Calu3 (cell line): ENCODE data around the gene CUEDC1. TPM values are rescaled to one million over a fixed set of nuclear protein-coding genes. Genes with fewer than 3 reads are reported as not detected.
A peak's percentile ranks its signal among the peaks of the same experiment; 100 is the strongest.

Experiments used
- BruUV-seq: library from RNA; stranded (reverse); fragments of 400-500 nt; replicated peaks from 2 replicates; lab custom pipeline; 2021; lab: Mats Ljungman, UMichigan
- CTCF ChIA-PET: fragments of 300-600 bp; sonication (Branson Sonifier 250); formaldehyde crosslinking; loops from one replicate; lab custom pipeline; 2022; ENCODE audit warnings: antibody characterized with exemption; lab: Charles Lee
- DNase-seq: peaks from one replicate; pipeline ENCODE4 v3.0.0; 2022
- H3K27ac Mint-ChIP-seq: one replicate; pipeline ENCODE4 v1.8.0; 2022; ENCODE audit warnings: mixed read lengths; ENCODE audit not compliant: unreplicated experiment
- H3K27me3 Mint-ChIP-seq: one replicate; pipeline ENCODE4 v1.8.0; 2022; ENCODE audit warnings: mixed read lengths; ENCODE audit not compliant: unreplicated experiment
- H3K36me3 Mint-ChIP-seq: one replicate; pipeline ENCODE4 v1.8.0; 2022; ENCODE audit warnings: mild to moderate bottlenecking, moderate library complexity, mixed read lengths; ENCODE audit not compliant: insufficient read depth, unreplicated experiment
- H3K4me1 Mint-ChIP-seq: one replicate; pipeline ENCODE4 v1.8.0; 2022; ENCODE audit warnings: mild to moderate bottlenecking, low read depth, mixed read lengths; ENCODE audit not compliant: unreplicated experiment
- H3K4me3 Mint-ChIP-seq: one replicate; pipeline ENCODE4 v1.8.0; 2022; ENCODE audit warnings: mild to moderate bottlenecking, low read depth, moderate library complexity, mixed read lengths; ENCODE audit not compliant: unreplicated experiment
- H3K9me3 Mint-ChIP-seq: one replicate; pipeline ENCODE4 v1.8.0; 2022; ENCODE audit warnings: low read depth, mixed read lengths; ENCODE audit not compliant: unreplicated experiment
- intact Hi-C: fragments of 100-400 bp; cut with micrococcal nuclease; formaldehyde crosslinking; loops from one replicate; pipeline ENCODE4 v1.10.0; 2022; ENCODE audit not compliant: unreplicated experiment
- total RNA-seq: library from RNA; stranded (reverse); gene quantifications from 2 replicates; pipeline ENCODE4 v1.2.3, GENCODE V29; 2022
- TF ChIP-seq, protein P1 (sequence below): fragments of 200-600 bp; IDR thresholded peaks from one replicate; pipeline ENCODE4 v1.8.0; 2022; ENCODE audit warnings: antibody characterized with exemption; ENCODE audit not compliant: unreplicated experiment

The CUEDC1 gene
- total RNA-seq, 1 experiment from 2014 or later, result 30.9 TPM

DNA sequence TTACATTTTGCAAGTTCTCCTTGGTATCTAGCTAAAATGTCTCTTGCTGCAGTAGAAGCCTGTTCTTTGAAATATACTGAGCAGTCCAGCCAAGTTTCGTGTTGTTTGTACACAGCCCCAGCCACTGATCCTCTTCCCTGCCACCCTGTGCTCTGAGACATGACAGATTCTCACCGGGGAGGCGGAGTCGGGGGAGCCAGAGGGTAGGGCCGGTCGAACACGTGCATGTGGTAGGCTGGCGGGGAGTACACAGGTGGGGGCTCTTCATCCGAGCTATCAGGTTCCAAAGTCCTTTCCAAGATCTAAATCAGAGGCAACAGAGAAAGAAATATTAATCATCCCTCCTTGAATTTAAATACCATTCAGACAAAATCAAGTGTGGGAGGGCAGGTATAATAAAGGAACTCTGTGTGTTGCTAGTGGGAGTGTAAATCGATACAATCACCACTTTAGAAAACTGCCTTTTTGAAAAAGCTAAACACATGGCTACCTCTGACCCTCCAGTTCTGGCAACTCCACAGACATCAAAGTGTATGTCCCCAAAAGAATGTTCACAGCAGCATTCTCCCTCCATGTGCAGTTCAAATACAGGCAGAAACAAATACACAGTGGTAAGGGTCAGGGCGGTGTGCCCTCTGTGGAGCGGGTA lies 75.7 kb downstream of the CUEDC1 start:
- no TSS peak for BruUV-seq
- Mint-ChIP-seq H3K27me3 (no peaks in the 10 kb centered on the region), H3K27ac (peak overlapping the region; percentile 72), H3K4me1 (peaks cover 29% of the 10 kb centered on the region), H3K4me3 (no peak overlapping the region), H3K36me3 (peaks cover 22% of the 10 kb centered on the region), H3K9me3 (no peaks in the 10 kb centered on the region)
- CTCF ChIA-PET, result interaction anchor here (1.2 to 1.8 kb wide), 4 partner anchors 13 to 120 kb away, joined by 3 to 8 read pairs (median 6); no protein-coding TSS in a partner anchor
- intact Hi-C loops, result loop anchor here (5.0 kb wide), 2 partner anchors 68 to 108 kb away; partner anchors contain the start of gene VEZF1
- peak; percentile 53 for DNase-seq
- TF ChIP-seq, protein P1, sequence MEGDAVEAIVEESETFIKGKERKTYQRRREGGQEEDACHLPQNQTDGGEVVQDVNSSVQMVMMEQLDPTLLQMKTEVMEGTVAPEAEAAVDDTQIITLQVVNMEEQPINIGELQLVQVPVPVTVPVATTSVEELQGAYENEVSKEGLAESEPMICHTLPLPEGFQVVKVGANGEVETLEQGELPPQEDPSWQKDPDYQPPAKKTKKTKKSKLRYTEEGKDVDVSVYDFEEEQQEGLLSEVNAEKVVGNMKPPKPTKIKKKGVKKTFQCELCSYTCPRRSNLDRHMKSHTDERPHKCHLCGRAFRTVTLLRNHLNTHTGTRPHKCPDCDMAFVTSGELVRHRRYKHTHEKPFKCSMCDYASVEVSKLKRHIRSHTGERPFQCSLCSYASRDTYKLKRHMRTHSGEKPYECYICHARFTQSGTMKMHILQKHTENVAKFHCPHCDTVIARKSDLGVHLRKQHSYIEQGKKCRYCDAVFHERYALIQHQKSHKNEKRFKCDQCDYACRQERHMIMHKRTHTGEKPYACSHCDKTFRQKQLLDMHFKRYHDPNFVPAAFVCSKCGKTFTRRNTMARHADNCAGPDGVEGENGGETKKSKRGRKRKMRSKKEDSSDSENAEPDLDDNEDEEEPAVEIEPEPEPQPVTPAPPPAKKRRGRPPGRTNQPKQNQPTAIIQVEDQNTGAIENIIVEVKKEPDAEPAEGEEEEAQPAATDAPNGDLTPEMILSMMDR, result no peak

DNA sequence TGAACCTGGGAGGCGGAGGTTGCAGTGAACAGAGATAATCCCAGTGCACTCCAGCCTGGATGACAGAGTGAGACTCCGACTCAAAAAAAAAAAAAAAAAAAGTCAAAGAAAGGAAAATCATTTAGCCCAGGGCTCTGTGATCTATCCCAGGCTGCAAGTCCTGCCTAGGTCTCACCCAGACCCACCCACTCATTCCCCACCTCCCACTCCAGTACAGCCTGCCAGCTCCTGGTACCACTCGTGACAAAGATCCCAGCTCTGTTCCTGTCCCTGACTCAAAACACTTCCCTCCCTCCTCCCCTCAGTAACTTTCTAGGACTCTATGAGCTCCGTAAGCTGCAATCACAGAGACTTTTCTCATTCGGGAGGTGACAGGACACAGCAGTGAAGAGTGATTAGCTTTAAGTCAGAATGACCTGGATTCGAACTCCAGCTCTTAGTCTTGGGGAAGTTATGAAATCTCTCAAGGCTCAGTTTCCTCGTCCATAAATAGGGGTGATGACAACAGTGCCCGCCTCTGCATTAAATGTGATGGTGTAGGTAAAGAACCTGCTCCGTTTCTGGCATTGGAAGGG lies 77.3 kb downstream of the CUEDC1 start:
- CTCF ChIA-PET, result interaction anchor here (0.5 to 0.7 kb wide), 2 partner anchors 49 to 118 kb away, joined by 3 read pairs; no protein-coding TSS in a partner anchor
- intact Hi-C loops, result loop anchor here (5.0 kb wide), 2 partner anchors 69 to 109 kb away; partner anchors contain the start of gene VEZF1

DNA sequence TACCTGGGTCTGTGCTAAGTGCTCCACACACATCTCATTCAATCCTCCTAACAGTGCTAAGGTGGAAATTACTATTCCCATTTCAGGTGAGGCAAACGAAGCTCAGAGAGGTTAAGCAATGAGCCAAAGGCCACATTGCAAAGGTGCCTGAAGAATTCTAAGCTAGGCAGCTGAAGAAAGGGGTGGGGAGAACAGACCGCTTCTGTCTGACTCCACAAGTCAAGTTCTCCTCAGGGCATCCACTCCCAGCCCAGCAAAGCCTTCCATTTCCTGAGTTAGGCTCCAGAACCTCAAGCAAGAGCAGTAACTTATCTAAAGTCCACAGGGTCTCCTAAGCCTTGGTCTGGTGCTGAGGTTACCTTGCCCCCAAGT lies 78.4 kb downstream of the CUEDC1 start:
- TF ChIP-seq, protein P1, result no peak
- intact Hi-C loops, result loop anchor here (5.0 kb wide), 2 partner anchors 70 to 110 kb away; partner anchors contain the start of gene VEZF1
- Mint-ChIP-seq H3K36me3 (peaks cover 13% of the 10 kb centered on the region), H3K9me3 (no peaks in the 10 kb centered on the region), H3K4me3 (no peak overlapping the region), H3K4me1 (peaks cover 29% of the 10 kb centered on the region), H3K27ac (no peak overlapping the region), H3K27me3 (no peaks in the 10 kb centered on the region)
- CTCF ChIA-PET, result no interaction called here
- no peak for DNase-seq
- BruUV-seq, result no TSS peak

More for the DNA sequence above, 77.3 kb downstream of the CUEDC1 start:
- H3K27ac Mint-ChIP-seq, result no peak overlapping the region
- no peaks in the 10 kb centered on the region for H3K9me3 Mint-ChIP-seq
- BruUV-seq, result no TSS peak
- no peak for DNase-seq
- peaks cover 11% of the 10 kb centered on the region for H3K36me3 Mint-ChIP-seq
- peaks cover 29% of the 10 kb centered on the region for H3K4me1 Mint-ChIP-seq
- no peaks in the 10 kb centered on the region for H3K27me3 Mint-ChIP-seq
- TF ChIP-seq, protein P1, result no peak
- H3K4me3 Mint-ChIP-seq, result no peak overlapping the region

DNA sequence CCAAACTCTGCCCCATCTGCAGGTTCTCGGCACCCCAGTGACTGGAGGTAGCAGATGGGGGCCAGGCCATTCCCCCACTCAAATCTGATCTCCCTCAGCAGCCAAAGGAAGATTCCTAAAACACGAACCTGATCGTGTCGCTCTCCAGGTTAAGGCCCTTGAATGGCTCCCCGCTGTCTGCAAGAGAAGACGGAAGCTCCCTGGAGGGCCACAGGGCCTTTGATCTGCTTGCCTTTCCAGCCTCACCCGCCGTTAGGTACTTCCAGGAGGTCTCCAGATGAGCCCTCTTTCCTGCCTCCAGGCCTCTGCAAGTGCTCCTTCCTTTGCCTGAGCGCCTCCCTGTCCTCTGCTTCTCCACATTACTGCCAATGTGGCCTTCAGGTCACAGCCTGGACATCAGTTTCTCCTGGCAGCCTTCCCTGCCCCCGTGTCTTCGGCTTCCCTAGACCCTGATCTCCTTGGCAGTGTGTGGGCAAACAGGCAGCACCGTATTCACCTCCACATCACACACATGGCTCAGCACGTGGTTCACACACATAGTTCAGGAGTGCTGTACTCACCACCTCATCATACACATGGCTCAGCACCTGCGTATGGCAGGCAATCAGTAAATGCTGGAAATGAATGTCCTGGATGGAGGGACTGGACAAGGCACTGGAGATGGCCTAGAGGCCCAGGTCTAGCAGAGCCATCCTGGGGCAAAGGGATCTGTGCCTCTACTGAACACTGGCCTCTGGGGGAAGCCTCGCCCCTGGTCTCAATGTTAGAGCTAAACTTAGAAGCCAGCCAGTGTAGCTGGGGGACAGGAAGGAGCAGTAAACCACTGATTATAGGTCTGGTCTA lies 79.0 kb downstream of the CUEDC1 start:
- no peak for DNase-seq
- intact Hi-C loops, result loop anchor here (5.0 kb wide), 2 partner anchors 71 to 111 kb away; partner anchors contain the start of gene VEZF1
- no TSS peak for BruUV-seq
- Mint-ChIP-seq H3K27ac (no peak overlapping the region), H3K4me3 (no peak overlapping the region), H3K9me3 (no peaks in the 10 kb centered on the region), H3K4me1 (peaks cover 29% of the 10 kb centered on the region), H3K27me3 (no peaks in the 10 kb centered on the region), H3K36me3 (peaks cover 13% of the 10 kb centered on the region)
- CTCF ChIA-PET, result interaction anchor here (0.8 to 2.0 kb wide), 9 partner anchors 16 to 123 kb away, joined by 3 to 11 read pairs (median 3); partner anchors contain the start of gene CUEDC1
- TF ChIP-seq, protein P1, result no peak
